ENCODE measurements around the gene PRDM8. TPM values are rescaled to one million over a fixed set of nuclear protein-coding genes. Genes with fewer than 3 reads are reported as not detected.

Gene PRDM8
- total and polyA plus RNA-seq, 2 of the 4 experiments (the other 2 are of a cell fraction): 5.7 to 15.8 TPM

GRCh38 chr4:80208610-80209339 is 11.5 kb downstream of the PRDM8 start:
- WGBS, 2 experiments (ENCODE audit: extremely low coverage in 2 of 2, insufficient read length in 1 of 2): 33% methylated on average over 1 of the region's 4 CpGs; no CpG with 5 or more reads in 1 of the 2 experiments
- Histone ChIP-seq H2BK5ac (ENCODE audit: low read depth, low read length, poor library complexity, severe bottlenecking) (peak overlapping the region; percentile 89), H3K14ac (replicated peaks; ENCODE audit: low read depth, low read length) (no peak overlapping the region), H3K4ac (ENCODE audit: low read depth, low read length) (no peak overlapping the region), H2AK5ac (ENCODE audit: low read depth, low read length) (0 out of 2 replicates have a peak overlapping the region, but pooled peaks have one; percentile 99), H3K56ac (ENCODE audit: extremely low read depth, insufficient read depth, low read length) (no peak overlapping the region), H4K20me1 (ENCODE audit: insufficient read depth, low read length) (no peaks in the 10 kb centered on the region), H4K8ac (ENCODE audit: low read depth in 2 of 2, low read length in 2 of 2) (peak overlapping the region in 1 of 2 experiments; percentile 59; a peak in 1 of 4 replicates), H3K9ac (ENCODE audit: low read depth, low read length) (no peak overlapping the region), H3K4me1 (ENCODE audit: control insufficient read depth, insufficient read depth, low read length) (peaks cover 3% of the 10 kb centered on the region), H3K27me3 (ENCODE audit: control insufficient read depth, insufficient read depth, low read length) (no peaks in the 10 kb centered on the region), H2BK15ac (ENCODE audit: low read depth, low read length) (no peak overlapping the region; the same call in 2 of the 3 replicates), H3K9me3 (ENCODE audit: control insufficient read depth, insufficient read depth, low read length) (no peaks in the 10 kb centered on the region), H3K9me1 (ENCODE audit: insufficient read depth, low read length) (peaks cover 13% of the 10 kb centered on the region), H2BK20ac (ENCODE audit: low read depth, low read length) (no peak overlapping the region; the same call in 1 of the 2 replicates), H4K5ac (ENCODE audit: low read depth, low read length) (no peak overlapping the region), H3K36me3 (ENCODE audit: control insufficient read depth, insufficient read depth, low read length) (no peaks in the 10 kb centered on the region), H3K79me1 (ENCODE audit: low read depth in 1 of 2, low read length in 2 of 2) (peaks cover 0 to 23% of the 10 kb centered on the region in 2 experiments; a peak in 2 of 4 replicates), H4K91ac (ENCODE audit: insufficient read depth, low read depth, low read length) (no peak overlapping the region), H3K4me2 (ENCODE audit: low read depth, low read length) (no peak overlapping the region), H3K18ac (ENCODE audit: low read depth, low read length) (no peak overlapping the region), H3K23ac (ENCODE audit: low read depth, low read length) (no peak overlapping the region; the same call in 1 of the 2 replicates), H2AK9ac (replicated peaks; ENCODE audit: low read depth, low read length, poor library complexity) (peak overlapping the region; percentile 47), H2BK120ac (ENCODE audit: low read depth, low read length) (no peak overlapping the region), H2AFZ (replicated peaks; ENCODE audit: low read length, poor library complexity) (peak overlapping the region; percentile 73), H3K4me3 (ENCODE audit: insufficient read depth, low read depth, low read length) (no peak overlapping the region), H3K27ac (ENCODE audit: insufficient read depth, low read length) (no peak overlapping the region)
- dilution Hi-C loops (cut with HindIII; ENCODE audit: low sequenced_read_pairs, unreplicated experiment): no loop called here
- peak; percentile 35 for DNase-seq
- in situ Hi-C loops (cut with MboI; ENCODE audit: low sequenced_read_pairs): loop anchor here (25.0 kb wide), 1 partner anchor 1171 kb away; no protein-coding TSS in a partner anchor
- no peak for ATAC-seq (ENCODE audit: low read depth)
- ChIA-PET POLR2A (ENCODE audit: unreplicated experiment) (no interaction called here), CTCF (no interaction called here)
- intact Hi-C loops (cut with micrococcal nuclease): loop anchor here (10.0 kb wide), 1 partner anchor 634 kb away; no protein-coding TSS in a partner anchor
- no TSS peak for BruUV-seq (replicated peaks)
- TF ChIP-seq RAD21 (IDR thresholded peaks at IDR 0.05; ENCODE audit: low read length) (no peak), POLR2A (IDR thresholded peaks at IDR 0.05; ENCODE audit: low read depth, low read length) (no peak), CTCF (conservative IDR thresholded peaks at IDR 0.05; ENCODE audit: low read depth, low read length) (no peak), CHD1 (IDR thresholded peaks at IDR 0.05; ENCODE audit: low read depth, low read length) (no peak), NFE2L2 (IDR thresholded peaks at IDR 0.05; ENCODE audit: low read depth, low read length) (no peak), SMC3 (IDR thresholded peaks at IDR 0.05; ENCODE audit: low read depth, low read length) (no peak), CEBPB (IDR thresholded peaks at IDR 0.05; ENCODE audit: low read depth, low read length) (no peak), BHLHE40 (IDR thresholded peaks at IDR 0.05; ENCODE audit: low read depth, low read length) (no peak), USF2 (IDR thresholded peaks at IDR 0.05; ENCODE audit: low read depth, low read length) (no peak), RCOR1 (IDR thresholded peaks at IDR 0.05; ENCODE audit: insufficient replicate concordance, low read length) (no peak), MXI1 (IDR thresholded peaks at IDR 0.05; ENCODE audit: borderline replicate concordance, low read depth, low read length) (no peak), MAZ (IDR thresholded peaks at IDR 0.05; ENCODE audit: borderline replicate concordance, low read depth, low read length) (no peak), MAFK (IDR thresholded peaks at IDR 0.05; ENCODE audit: low read depth, low read length) (no peak), RFX5 (IDR thresholded peaks at IDR 0.05; ENCODE audit: low read depth, low read length) (no peak)
